Nephron progenitor cell (in vitro differentiated cells): ENCODE data around the gene PDE6H.

Experiments
- DNase-seq: peaks from one replicate; pipeline ENCODE4 v3.0.0; 2021
- H3K27ac Mint-ChIP-seq: 2 replicates; pipeline ENCODE4 v1.8.0; 2021; ENCODE audit warnings: mild to moderate bottlenecking, moderate library complexity, mixed read lengths
- H3K27me3 Mint-ChIP-seq: 2 replicates; pipeline ENCODE4 v1.8.0; 2021; ENCODE audit warnings: mild to moderate bottlenecking, low read depth, mixed read lengths; ENCODE audit not compliant: poor library complexity
- H3K36me3 Mint-ChIP-seq: 2 replicates; pipeline ENCODE4 v1.8.0; 2021; ENCODE audit warnings: low read depth, mixed read lengths
- H3K4me1 Mint-ChIP-seq: 2 replicates; pipeline ENCODE4 v1.8.0; 2021; ENCODE audit warnings: mixed read lengths
- H3K4me3 Mint-ChIP-seq: 2 replicates; pipeline ENCODE4 v1.8.0; 2021; ENCODE audit warnings: mild to moderate bottlenecking, moderate library complexity, mixed read lengths
- H3K9me3 Mint-ChIP-seq: 2 replicates; pipeline ENCODE4 v1.8.0; 2021; ENCODE audit warnings: mild to moderate bottlenecking, moderate library complexity, mixed read lengths
- CTCF ChIP-seq: fragments of 200-600 bp; sonication (generic); IDR thresholded peaks from 2 replicates; pipeline ENCODE4 v1.5.0; 2021; ENCODE audit warnings: antibody characterized with exemption

The PDE6H gene

GRCh38 chr12:14982991-14983390 is 10.1 kb downstream of the PDE6H start:
- Mint-ChIP-seq H3K4me1 (no peaks in the 10 kb centered on the region), H3K4me3 (no peak overlapping the region), H3K36me3 (no peaks in the 10 kb centered on the region), H3K27ac (no peak overlapping the region), H3K27me3 (no peaks in the 10 kb centered on the region), H3K9me3 (peaks cover 3% of the 10 kb centered on the region)
- no peak for TF ChIP-seq CTCF
- no peak for DNase-seq

- Mint-ChIP-seq H3K27me3 (peaks cover 6% of the 10 kb centered on the region), H3K4me3 (no peak overlapping the region), H3K36me3 (no peaks in the 10 kb centered on the region), H3K9me3 (peaks cover 7% of the 10 kb centered on the region), H3K4me1 (no peaks in the 10 kb centered on the region), H3K27ac (no peak overlapping the region)
- no peak for DNase-seq
- no peak for TF ChIP-seq CTCF
Observed at GRCh38 chr12:14984036-14984435, 11.2 kb downstream of the PDE6H start.

- no peak for DNase-seq
Observed at GRCh38 chr12:14984766-14985285, 12.0 kb downstream of the PDE6H start.

GRCh38 chr12:14986449-14986848 is 13.6 kb downstream of the PDE6H start:
- H3K4me3 Mint-ChIP-seq, result no peak overlapping the region

More at GRCh38 chr12:14984766-14985285, 12.0 kb downstream of the PDE6H start:
- Mint-ChIP-seq H3K36me3 (no peaks in the 10 kb centered on the region), H3K9me3 (peaks cover 10% of the 10 kb centered on the region), H3K4me1 (no peaks in the 10 kb centered on the region), H3K4me3 (no peak overlapping the region), H3K27me3 (peaks cover 6% of the 10 kb centered on the region), H3K27ac (no peak overlapping the region)
- TF ChIP-seq CTCF, result no peak

GRCh38 chr12:14988035-14988434 is 15.2 kb downstream of the PDE6H start:
- no peak for DNase-seq
- H3K27me3 Mint-ChIP-seq, result peaks cover 6% of the 10 kb centered on the region
- H3K4me3 Mint-ChIP-seq, result no peak overlapping the region
- H3K36me3 Mint-ChIP-seq, result no peaks in the 10 kb centered on the region
- H3K27ac Mint-ChIP-seq, result no peak overlapping the region
- H3K9me3 Mint-ChIP-seq, result peaks cover 25% of the 10 kb centered on the region
- no peaks in the 10 kb centered on the region for H3K4me1 Mint-ChIP-seq
- no peak for TF ChIP-seq CTCF

More at GRCh38 chr12:14986449-14986848, 13.6 kb downstream of the PDE6H start:
- H3K27ac Mint-ChIP-seq, result no peak overlapping the region
- no peak for DNase-seq
- H3K27me3 Mint-ChIP-seq, result peaks cover 6% of the 10 kb centered on the region
- H3K9me3 Mint-ChIP-seq, result peaks cover 24% of the 10 kb centered on the region
- no peaks in the 10 kb centered on the region for H3K4me1 Mint-ChIP-seq
- no peak for TF ChIP-seq CTCF
- no peaks in the 10 kb centered on the region for H3K36me3 Mint-ChIP-seq

GRCh38 chr12:14989790-14990189 is 16.9 kb downstream of the PDE6H start:
- Mint-ChIP-seq H3K4me1 (no peaks in the 10 kb centered on the region), H3K9me3 (peaks cover 25% of the 10 kb centered on the region), H3K36me3 (no peaks in the 10 kb centered on the region), H3K27me3 (peaks cover 9% of the 10 kb centered on the region), H3K27ac (no peak overlapping the region), H3K4me3 (no peak overlapping the region)
- DNase-seq, result no peak
- TF ChIP-seq CTCF, result no peak
